HG03103 (cell line): ENCODE measurements around the gene MAST4.

Experiments used
- ATAC-seq: cut with Tn5 transposase; IDR thresholded peaks from one replicate; pipeline ENCODE4 v1.9.1; 2021; ENCODE audit warnings: low read depth; ENCODE audit not compliant: unreplicated experiment

MAST4 gene

DNA sequence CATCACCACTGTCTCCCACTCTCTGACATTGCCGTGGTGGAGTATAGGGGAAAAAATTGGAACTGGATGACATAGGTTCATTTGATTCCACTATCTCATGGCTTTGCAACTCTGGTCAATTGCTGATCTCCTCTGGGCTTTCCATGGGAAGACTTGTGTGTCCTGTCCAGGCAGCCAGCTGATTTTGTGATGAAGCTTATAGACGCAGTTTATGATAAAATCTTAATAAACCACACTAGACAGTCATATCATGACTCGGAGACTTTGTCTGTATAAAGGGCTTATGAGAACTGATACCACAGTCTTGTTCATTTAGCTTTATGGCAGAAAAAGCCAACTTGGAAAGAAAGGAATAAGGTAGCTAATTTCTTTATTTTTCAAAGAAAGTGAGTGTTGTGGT is 296.5 kb downstream of the MAST4 start:
- no peak for ATAC-seq

DNA sequence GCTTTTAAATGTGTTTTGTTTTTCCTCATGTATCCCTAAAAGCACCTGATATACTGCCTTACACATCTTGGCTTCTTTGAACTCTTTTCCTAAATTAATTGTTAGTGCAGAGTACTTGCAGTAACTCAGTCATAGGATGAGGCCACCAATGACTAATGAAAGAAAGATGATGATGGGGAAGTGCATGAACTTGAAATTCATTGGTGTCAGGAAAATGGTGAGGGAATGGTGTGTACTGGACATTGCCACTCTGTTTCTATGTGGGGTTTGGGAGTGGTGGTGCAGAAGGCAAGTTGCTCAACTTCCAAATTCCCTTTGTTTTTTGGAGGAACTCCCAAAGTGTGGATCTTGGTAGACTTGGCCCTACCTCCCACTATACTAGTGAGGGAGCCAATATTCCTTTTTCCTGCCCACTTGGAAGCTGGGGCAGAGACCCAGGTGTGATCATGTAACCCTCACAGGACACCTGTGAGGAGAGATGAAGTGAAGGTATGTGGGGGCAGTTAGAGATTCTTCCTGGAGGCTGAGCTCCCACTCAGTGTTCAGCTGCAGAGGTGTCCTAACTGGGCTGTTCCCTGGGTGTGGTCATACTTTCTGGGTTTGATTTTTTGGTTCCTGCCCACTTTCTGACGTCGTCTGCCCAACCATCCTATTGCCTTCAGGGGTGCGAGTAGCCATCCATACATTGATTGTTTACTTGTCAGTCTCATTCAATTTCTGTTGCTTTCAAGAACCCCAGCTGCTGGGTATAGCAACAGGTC is 298.5 kb downstream of the MAST4 start:
- no peak for ATAC-seq

DNA sequence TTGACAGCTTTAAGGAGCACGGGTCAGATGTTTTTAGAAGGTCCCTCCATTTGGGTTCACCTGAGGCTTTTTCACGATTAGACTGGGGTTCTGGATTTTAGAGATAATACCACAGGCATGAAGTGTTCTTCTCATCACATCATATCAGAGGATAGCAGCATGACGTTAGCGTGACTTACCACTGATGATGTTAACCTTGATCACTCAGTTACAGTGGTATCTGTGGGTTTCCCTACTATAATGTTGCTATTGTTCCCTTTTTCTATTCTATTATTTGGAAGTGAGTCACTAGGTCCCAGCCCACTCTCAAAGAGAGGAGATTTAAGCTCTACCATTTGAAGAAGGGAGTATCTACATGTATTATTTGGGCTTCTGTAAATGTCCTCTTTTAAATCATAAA is 300.0 kb downstream of the MAST4 start:
- no peak for ATAC-seq

DNA sequence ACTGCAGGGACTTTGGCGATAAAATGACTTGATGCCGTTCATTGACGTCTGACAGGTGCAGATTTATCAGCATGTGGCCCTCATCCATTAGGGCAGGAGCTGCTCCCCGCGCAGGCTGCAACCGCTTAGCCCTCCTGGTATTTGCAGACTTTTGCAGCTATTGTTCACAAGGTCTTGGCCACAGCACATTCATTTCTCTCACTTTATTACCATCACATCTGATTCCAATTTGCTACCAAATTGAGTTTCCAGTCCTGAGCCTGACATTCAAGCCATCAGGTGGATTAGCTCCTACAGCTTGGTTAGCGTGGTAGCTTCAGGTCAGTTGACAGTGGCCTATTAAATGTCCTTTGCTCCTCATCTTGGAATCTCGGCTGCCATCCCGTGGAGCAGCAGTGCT is 301.2 kb downstream of the MAST4 start:
- no peak for ATAC-seq

DNA sequence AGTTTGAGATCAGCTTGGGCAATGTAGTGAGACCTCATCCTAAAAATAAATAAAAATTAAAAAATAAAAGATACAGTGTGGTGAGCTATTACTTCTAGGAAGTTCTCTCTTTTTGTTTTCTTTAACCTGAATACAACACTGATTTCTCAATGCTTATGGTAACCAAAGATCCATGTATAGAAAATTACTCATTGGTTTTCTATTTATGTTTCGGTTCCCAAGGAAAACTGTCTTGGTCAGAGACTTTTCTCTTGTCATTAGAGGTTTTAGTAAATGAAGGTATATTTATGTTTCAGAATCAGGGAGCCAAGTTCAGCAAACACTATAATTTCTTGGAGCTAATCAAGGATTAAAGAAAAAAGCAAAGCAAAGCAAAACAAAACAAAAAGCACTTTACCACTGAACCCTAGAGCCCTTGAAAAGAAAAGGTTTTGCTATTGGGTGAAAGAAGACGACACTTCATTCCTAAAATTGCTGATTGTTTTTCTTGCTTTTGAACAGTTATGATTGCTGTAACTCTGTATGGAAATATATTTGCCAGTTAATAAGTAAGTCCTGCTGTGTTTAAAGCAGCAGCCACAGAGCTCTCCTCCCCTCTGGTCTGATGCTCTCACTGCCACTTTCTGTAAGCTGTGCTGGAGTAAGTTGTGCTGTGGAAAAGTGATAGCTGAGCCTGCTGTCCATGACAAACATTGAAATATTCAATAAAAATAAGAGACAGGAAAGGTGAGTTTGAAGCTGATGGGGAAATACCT is 302.2 kb downstream of the MAST4 start:
- no peak for ATAC-seq

DNA sequence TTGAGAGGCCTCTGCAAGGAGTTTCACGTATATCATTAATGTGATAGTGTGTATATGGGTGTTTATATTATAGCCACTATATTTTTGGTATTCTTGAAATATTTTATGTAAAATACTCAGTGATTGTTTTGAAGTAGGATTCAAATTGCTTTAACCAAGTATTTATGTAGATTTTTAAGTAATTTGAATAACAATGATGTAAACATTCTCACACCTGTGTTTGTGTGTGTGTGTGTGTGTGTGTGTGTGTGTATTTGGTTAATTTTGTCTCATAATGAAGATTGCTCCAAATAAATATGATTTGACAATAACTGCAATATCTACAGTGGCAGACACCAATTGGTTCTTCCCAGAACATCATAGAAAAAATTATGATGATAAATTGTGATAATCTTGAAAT is 307.0 kb downstream of the MAST4 start:
- ATAC-seq: no peak

DNA sequence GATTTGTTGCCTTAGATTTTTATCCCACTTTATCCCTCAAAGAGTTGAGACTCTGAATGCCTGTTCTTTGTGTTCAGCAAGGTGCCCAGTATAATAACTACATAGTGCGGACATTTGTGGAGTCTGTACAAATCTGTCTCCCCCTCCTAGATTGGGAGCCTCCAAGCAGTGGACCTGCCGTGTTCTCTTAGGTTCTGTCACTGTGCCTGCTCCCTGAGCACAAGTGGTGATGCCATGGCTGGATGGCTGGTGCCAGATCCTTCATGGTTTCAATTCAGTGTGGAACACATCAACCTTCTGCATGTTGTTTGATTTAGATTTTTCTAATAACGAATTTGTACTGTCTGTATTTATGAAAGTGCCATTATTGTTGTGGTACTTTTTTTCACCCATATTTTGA is 307.5 kb downstream of the MAST4 start:
- ATAC-seq: no peak

DNA sequence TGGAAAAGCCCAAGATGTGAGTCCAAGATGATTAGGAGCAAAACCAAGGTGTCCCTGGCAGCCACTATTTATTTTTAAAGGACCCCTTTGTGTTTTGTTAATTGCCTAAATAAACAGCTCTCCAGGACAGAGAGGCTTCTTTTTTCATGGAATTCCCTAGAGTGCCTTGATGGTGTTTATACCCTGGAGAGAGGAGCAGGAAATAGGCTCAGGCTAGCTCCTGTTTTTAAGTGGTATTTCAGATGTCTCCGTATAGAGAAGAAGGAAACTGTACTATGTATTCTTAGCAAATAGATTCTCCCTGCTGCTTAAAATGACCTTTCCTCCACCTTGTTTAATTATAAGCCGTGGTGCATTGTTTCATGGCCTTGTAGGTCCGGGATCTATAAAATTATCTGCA is 308.0 kb downstream of the MAST4 start:
- ATAC-seq: no peak

DNA sequence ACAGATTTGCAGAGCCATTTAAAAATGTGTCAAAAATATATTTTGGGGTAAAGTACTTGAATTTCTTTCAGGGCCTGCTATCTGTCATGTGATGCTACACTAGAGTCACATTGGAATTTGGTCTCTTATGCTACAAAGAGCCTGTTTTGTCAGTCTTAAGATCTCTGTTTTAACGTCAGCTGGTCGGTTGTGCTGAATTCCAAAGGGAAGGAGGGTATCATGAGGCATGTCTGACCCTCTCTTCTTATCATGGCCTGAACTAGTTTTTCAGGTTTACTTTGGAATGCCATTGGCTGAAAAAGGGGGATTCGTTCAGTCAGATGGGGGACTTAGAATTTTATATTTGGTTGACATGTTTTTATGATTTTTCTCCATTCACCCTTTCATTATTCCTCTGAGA is 309.8 kb downstream of the MAST4 start:
- ATAC-seq: no peak

DNA sequence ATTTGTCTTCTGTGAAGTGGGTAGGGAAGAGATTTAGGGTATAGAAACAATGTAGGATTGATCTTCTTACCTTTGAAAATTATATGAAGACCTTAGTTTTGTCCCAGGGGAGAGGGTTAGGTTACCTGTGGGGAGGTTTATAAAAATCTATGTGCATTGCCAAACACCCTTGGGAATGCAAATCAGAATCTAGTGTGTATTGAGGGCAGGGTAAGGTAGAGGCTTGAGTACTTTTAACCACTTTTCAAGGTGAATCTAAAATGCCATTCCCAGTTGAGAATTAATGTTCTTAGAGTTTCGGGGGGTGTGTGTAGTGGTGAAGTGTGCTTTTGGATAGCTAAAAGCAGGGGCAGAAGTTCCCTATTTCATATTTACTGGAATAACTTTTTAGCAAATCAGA is 312.0 kb downstream of the MAST4 start:
- no peak for ATAC-seq

DNA sequence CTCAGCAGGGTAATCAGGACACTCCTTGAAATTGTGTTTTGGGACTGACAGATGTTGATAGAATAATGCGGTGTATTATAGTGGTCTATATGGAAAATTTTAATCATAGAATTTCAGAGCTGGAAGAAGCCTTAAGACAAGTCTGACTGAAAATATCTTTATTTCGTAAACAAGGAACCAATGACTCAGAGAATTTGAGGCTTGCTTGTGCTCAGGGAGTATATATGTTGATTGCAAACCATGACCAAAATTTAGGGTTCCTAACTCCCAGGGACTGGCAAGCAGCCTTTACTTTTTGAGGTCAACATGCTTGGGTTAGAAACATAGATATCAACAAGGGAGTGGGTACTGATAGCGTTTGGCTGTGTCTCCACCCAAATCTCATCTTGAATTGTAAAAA is 313.2 kb downstream of the MAST4 start:
- ATAC-seq: no peak

DNA sequence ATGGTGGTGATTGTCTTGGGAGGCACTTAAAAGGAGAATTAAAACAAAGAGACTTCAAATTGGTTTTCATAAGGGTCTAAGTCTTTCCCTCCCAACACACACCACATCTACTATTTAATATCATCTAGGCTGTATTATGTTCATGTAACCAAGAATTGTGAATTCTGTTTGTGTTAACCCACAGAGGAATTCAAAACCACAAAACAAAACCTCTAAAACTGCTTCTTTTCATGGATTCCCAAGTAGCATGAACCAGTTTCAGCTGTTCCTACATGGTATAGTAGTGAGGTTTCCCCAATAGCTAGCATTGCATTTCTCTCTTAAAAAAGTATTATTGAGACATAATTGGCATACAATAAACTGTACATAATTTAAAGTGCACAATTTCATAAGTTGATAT is 316.6 kb downstream of the MAST4 start:
- ATAC-seq: no peak

DNA sequence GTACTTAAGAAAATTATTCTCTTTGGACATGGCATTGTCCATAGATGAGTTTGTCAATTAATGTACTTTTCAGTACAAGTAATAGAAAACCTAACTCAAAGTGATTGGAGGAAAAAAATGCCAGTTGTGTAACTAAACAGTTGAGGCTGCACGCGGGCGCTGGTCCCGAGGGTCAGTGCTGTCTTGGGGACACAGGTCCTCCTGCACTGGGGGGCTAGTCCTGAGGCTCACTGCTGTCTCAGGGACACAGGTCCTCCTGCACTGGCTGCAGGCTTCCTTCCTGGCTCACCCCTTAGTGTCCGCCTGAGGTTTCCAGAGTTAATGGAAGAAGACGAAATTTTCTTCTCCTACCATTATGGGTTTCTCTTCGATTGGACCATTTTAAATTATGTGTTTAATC is 319.3 kb downstream of the MAST4 start:
- no peak for ATAC-seq

DNA sequence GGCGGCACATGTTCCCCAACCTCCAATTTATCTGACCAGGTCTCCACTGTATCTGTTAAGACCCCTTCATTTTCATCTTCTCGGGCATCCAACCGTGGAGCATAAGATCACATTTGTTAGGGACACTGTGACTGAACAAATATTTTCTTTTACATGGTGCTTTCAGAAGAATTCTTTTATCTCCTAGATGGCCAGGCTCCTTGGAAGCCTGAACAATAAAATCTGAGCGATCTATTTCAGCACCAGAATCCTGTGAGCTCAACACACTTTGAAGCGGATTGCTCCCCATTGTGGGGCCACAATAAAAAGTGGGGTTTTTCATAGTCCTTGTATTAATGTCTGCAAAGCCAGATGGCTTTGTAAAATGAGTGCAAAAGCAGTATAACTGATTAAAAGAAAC is 326.7 kb downstream of the MAST4 start:
- no peak for ATAC-seq

DNA sequence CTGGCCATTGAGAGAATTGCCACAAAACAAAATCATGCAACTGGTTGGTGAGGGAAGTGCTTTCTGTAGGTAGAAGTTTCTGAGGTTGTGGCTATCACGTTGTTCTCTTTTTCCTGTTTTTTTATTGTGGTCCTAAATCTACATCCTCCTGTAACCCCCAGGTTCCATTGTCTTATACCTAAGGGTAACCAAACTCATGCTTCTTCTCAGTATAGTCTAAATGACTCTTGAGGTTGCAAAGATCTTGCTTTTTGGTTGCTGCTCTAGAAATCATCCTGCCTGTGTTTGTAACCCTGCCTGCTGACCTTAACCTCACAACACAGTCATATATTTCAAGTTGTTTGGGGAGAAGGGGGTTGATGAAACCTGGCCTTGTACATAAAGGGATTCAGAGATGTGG is 327.3 kb downstream of the MAST4 start:
- no peak for ATAC-seq

DNA sequence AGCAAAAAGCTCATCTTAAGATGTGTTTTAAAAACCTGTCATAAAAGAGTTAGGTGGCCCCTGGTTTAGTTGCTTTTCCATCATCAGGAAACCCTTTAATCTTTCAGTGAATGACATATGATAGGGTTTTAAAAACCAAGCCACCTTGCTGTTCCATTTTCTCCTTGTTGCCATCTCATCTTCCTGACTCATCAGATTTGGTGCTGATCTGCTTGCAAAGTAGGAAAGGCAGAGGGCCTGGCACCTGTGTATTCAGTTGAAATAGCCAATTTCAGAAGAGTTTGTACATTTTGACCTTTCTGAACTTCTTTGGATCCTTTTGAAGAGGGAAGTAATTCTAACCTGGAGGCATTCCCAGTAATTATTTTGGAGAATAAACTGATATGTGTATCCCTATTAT is 327.7 kb downstream of the MAST4 start:
- no peak for ATAC-seq

DNA sequence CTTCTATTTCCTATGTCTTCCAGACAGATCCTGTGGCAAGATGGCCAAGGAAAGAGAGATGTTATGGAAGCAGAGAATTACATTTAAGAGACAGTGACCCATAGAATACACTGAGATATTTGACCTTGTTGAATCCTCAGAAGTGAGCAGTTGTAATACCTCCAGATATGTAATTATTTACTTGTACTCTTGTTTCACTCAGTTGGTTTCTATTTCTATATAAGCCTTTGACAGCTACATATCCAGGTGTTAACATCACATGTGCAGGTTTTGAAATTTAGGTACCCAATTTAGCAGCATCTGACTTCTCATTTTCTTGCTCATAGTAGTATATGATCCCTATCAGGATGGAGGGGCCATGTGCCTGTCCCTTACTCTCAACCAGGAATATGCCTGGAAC is 330.9 kb downstream of the MAST4 start:
- no peak for ATAC-seq

DNA sequence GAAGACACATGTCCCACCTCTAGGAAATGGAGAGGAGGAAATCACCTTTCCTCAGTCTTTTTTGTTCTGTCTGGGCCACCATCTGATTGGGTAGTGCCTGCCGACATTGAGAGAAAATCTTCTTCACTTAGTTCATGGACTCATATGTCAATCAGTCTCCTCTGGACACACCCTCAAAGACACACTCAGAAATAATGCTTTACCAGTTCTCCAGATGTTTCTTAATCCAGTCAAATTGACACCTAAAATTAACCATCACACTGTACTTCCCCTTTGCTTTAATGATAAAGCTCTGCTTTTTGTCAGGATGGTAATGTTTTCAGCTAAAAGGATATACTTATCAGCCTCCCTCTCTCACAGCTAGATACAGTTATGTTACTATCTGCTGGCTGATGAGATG is 333.1 kb downstream of the MAST4 start:
- no peak for ATAC-seq

DNA sequence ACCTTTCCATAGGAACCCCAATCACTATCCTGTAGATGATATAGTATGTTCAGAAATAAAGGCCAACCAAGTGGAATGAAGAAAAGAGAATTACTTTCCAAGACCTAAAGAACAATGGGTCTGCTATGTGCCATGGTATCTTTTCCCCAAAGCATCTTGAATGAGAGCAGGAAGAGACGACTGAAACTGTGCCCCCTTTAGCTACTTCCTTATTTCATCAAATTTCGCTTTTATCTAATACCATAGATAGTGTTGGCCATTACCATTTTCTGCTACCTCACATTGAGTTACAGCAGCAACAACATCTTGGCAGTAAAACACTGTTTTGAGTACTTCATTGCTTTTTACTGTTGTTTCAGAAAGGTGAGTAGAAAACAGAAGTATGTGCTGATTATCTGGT is 333.8 kb downstream of the MAST4 start:
- ATAC-seq: no peak

DNA sequence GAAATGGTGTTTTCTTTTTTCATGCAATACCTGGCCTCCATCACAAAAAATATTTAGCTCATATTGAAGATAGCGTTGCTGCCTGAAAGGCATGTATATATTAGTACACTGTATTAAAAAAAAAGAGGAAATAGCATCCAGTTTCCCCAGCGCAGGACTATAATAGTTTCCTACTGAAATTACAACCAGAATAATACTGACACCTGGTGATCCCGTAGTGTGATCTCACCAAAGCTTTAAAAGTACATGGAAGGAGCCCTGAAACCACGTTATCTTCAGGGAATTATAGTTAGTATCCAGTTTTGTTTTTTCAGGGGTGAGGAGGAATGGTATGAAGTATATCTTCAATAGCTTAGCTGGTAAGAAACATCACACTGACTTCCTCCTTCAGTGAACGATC is 335.5 kb downstream of the MAST4 start:
- no peak for ATAC-seq

DNA sequence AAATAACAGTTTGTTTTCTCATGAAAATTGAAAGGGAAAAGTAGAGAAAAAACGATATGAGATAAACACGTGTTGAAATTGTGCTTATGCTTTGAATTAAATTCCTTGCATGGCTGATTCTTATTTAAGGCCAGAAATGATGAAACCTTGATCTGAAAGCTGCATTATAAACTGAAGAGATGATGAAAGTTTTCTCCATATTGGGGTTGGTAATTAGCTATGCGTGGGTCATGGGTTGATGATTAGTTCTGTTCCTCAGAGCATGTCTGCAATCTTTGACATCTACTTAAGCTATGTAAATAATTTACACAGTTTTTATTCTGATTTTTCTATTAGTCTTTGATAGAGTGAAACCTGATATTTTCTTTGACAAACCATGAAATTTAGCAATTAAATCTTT is 336.3 kb downstream of the MAST4 start:
- no peak for ATAC-seq

DNA sequence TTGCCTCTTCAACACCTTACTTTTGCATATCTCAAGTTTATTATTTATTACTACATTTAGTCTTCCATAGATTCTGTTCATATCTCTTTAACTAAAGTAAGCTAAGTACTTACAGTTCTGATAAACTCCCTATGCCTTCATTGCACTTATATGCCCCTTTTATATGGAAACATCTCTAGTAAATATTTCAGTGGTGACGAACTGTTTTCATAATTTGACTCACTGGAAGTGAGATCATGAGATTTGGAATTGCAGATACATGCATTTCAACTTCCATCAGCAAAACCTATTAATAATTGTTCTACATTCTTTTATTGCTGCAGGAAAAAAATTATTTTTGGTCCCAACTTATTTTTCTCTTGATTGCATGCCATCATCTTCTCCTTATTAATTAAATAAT is 336.9 kb downstream of the MAST4 start:
- ATAC-seq: no peak
